ENCODE measurements around the gene OAT. TPM values are rescaled to one million over a fixed set of nuclear protein-coding genes. Genes with fewer than 3 reads are reported as not detected.

The OAT gene
- total and polyA plus RNA-seq, 2 donors (not counting 3 experiments of a cell fraction or from before 2014, with no cell fraction given) = 69.9 to 90.8 TPM

DNA sequence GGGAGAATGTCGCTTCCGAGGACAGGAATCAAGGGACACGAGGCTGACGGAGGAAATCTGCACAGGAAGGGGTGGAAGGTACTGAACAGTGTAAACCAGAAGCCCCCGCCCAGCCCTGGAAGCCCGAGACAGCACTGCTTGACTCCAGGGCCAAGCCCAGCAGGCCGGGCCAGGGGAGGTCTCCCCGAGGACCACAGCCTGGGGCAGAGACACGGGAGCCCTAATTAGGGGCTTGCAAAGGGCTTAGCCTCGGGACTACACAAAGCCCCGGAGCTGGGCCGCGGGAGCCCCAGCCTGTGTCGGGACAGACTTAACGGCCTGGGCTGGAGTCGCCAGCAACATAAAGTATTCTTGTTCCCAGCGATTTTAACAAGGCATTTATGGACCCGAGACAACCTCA, 50.8 kb downstream of the OAT start:
- no peaks in the 10 kb centered on the region for H3K9me3 ChIP-seq (replicated peaks; ENCODE audit: control insufficient read depth, insufficient read depth, low read length)
- H3K79me2 ChIP-seq (ENCODE audit: control insufficient read depth, insufficient read depth, low read length) = no peaks in the 10 kb centered on the region
- no TSS peak for BruUV-seq (replicated peaks)
- H4K20me1 ChIP-seq (replicated peaks; ENCODE audit: control insufficient read depth, extremely low read depth, insufficient read depth, low read length) = no peaks in the 10 kb centered on the region
- no peak overlapping the region for H3K4me3 ChIP-seq (replicated peaks in 1 of 3; ENCODE audit: insufficient read depth in 1 of 3, low read depth in 1 of 3, low read length in 3 of 3)
- intact Hi-C loops (cut with micrococcal nuclease) (no loop called here), dilution Hi-C loops (cut with MboI; ENCODE audit: extremely low pct_ligation_motif_present, low sequenced_read_pairs) (no loop called here)
- no peaks in the 10 kb centered on the region for H3K36me3 ChIP-seq (ENCODE audit: control insufficient read depth in 2 of 2, extremely low read depth in 1 of 2, insufficient read depth in 2 of 2, low read length in 2 of 2)
- ChIA-PET CTCF (interaction anchor here (1.0 to 2.3 kb wide), 2 partner anchors 10 to 21 kb away, joined by 4 to 11 read pairs; no protein-coding TSS in a partner anchor), POLR2A (no interaction called here)
- H3K9me1 ChIP-seq (replicated peaks; ENCODE audit: control insufficient read depth, extremely low read depth, insufficient read depth, low read length) = no peaks in the 10 kb centered on the region
- FAIRE-seq = no peak
- H3K27me3 ChIP-seq (ENCODE audit: control insufficient read depth in 2 of 2, insufficient read depth in 2 of 2, low read length in 2 of 2) = no peaks in the 10 kb centered on the region
- H3K27ac ChIP-seq (ENCODE audit: insufficient read depth, low read depth, low read length) = no peak overlapping the region
- no peak overlapping the region for H2AFZ ChIP-seq (ENCODE audit: low read depth, low read length)
- no peak overlapping the region for H3K9ac ChIP-seq (replicated peaks; ENCODE audit: extremely low read depth, insufficient read depth, low read length)
- no peak for DNase-seq (ENCODE audit: low read depth, low spot score)
- no peak overlapping the region for H3K4me2 ChIP-seq (ENCODE audit: insufficient read depth, low read length)
- H3K4me1 ChIP-seq (ENCODE audit: control insufficient read depth, extremely low read depth, insufficient read depth, low read length) = no peaks in the 10 kb centered on the region
- no peak for TF ChIP-seq POLR2AphosphoS5 (IDR thresholded peaks at IDR 0.05; ENCODE audit: insufficient read depth, low read depth, low read length)
- no peak for TF ChIP-seq EZH2 (IDR thresholded peaks at IDR 0.05; ENCODE audit: borderline replicate concordance, low read depth, low read length, severe bottlenecking)
- TF ChIP-seq MYC (IDR thresholded peaks at IDR 0.05; ENCODE audit: low read depth, low read length) = no peak
- no peak for TF ChIP-seq POLR2A (IDR thresholded peaks at IDR 0.05; ENCODE audit: low read depth, low read length)
- no peak for TF ChIP-seq FOS (IDR thresholded peaks at IDR 0.05; ENCODE audit: borderline replicate concordance, insufficient read depth, low read length)
- TF ChIP-seq, protein P1, sequence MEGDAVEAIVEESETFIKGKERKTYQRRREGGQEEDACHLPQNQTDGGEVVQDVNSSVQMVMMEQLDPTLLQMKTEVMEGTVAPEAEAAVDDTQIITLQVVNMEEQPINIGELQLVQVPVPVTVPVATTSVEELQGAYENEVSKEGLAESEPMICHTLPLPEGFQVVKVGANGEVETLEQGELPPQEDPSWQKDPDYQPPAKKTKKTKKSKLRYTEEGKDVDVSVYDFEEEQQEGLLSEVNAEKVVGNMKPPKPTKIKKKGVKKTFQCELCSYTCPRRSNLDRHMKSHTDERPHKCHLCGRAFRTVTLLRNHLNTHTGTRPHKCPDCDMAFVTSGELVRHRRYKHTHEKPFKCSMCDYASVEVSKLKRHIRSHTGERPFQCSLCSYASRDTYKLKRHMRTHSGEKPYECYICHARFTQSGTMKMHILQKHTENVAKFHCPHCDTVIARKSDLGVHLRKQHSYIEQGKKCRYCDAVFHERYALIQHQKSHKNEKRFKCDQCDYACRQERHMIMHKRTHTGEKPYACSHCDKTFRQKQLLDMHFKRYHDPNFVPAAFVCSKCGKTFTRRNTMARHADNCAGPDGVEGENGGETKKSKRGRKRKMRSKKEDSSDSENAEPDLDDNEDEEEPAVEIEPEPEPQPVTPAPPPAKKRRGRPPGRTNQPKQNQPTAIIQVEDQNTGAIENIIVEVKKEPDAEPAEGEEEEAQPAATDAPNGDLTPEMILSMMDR (IDR thresholded peaks at IDR 0.05; ENCODE audit: extremely low read depth in 1 of 2, insufficient read depth in 1 of 2, low read depth in 1 of 2, low read length in 2 of 2) = no peak
- TF ChIP-seq JUN (IDR thresholded peaks at IDR 0.05; ENCODE audit: borderline replicate concordance, insufficient read depth, insufficient read length, low read depth) = no peak
- TF ChIP-seq, protein P2, sequence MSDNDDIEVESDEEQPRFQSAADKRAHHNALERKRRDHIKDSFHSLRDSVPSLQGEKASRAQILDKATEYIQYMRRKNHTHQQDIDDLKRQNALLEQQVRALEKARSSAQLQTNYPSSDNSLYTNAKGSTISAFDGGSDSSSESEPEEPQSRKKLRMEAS (IDR thresholded peaks at IDR 0.05; ENCODE audit: insufficient read depth, insufficient read length) = no peak
- TF ChIP-seq GATA2 (IDR thresholded peaks at IDR 0.05; ENCODE audit: insufficient read depth, insufficient read length, low read depth, low read length) = no peak
